GM23338 (cell line): ENCODE data around the gene C2CD5. TPM values are rescaled to one million over a fixed set of nuclear protein-coding genes. Genes with fewer than 3 reads are reported as not detected.

ENCODE experiments used
- ATAC-seq: fragments of 200-7000 bp; cut with Tn5 transposase; 3 replicates; pipeline ENCODE4 v1.9.1; 2020
- DNase-seq: peaks from one replicate; pipeline ENCODE4 v3.0.0-alpha.2; 2015; ENCODE audit warnings: low spot score
- H2AFZ ChIP-seq: fragments of 200-600 bp; sonication (generic); 2 replicates; pipeline ENCODE4 v1.8.0; 2016; ENCODE audit warnings: antibody characterized with exemption, mild to moderate bottlenecking, moderate library complexity
- H3F3A ChIP-seq: fragments of 200-600 bp; sonication (generic); replicated peaks from 2 replicates; pipeline ENCODE4 v1.8.0; 2017; ENCODE audit warnings: antibody characterized with exemption, mixed run types, low read depth
- H3K27ac ChIP-seq: fragments of 200-600 bp; sonication (generic); 2 replicates; pipeline ENCODE4 v1.6.1; 2016; ENCODE audit warnings: low read depth
- H3K27me3 ChIP-seq: fragments of 200-600 bp; sonication (generic); 2 replicates; pipeline ENCODE4 v1.8.0; 2016; ENCODE audit warnings: mild to moderate bottlenecking, mixed run types, moderate library complexity; ENCODE audit not compliant: insufficient read depth
- H3K36me3 ChIP-seq: fragments of 200-600 bp; sonication (generic); 2 replicates; pipeline ENCODE4 v1.8.0; 2016; ENCODE audit warnings: mild to moderate bottlenecking; ENCODE audit not compliant: insufficient read depth
- H3K4me1 ChIP-seq: fragments of 200-600 bp; sonication (generic); 2 replicates; pipeline ENCODE4 v1.8.0; 2016; ENCODE audit warnings: mild to moderate bottlenecking, moderate library complexity; ENCODE audit not compliant: insufficient read depth
- H3K4me2 ChIP-seq: fragments of 200-600 bp; sonication (generic); 2 replicates; pipeline ENCODE4 v1.7.1; 2017; ENCODE audit warnings: mixed run types
- H3K4me3 ChIP-seq: fragments of 200-600 bp; sonication (generic); 2 replicates; pipeline ENCODE4 v1.6.1; 2016; ENCODE audit warnings: mixed run types
- H3K79me2 ChIP-seq: fragments of 200-600 bp; sonication (generic); replicated peaks from 2 replicates; pipeline ENCODE4 v1.8.0; 2017; ENCODE audit warnings: mild to moderate bottlenecking; ENCODE audit not compliant: insufficient read depth
- H3K9me2 ChIP-seq: fragments of 200-600 bp; sonication (generic); 2 replicates; pipeline ENCODE4 v1.8.0; 2017; ENCODE audit not compliant: insufficient read depth
- H4K20me1 ChIP-seq: fragments of 200-600 bp; sonication (generic); replicated peaks from 2 replicates; pipeline ENCODE4 v1.8.0; 2017; ENCODE audit warnings: mild to moderate bottlenecking; ENCODE audit not compliant: insufficient read depth
- H3K27ac Mint-ChIP-seq: 2 replicates; pipeline ENCODE4 v1.8.0; 2020; ENCODE audit warnings: inconsistent platforms, mild to moderate bottlenecking, moderate library complexity, mixed read lengths
- H3K27me3 Mint-ChIP-seq: 3 replicates; pipeline ENCODE4 v1.8.0; 2022; ENCODE audit warnings: low read depth, mild to moderate bottlenecking, moderate library complexity, mixed read lengths, inconsistent platforms; ENCODE audit not compliant: insufficient read depth, poor library complexity
- H3K36me3 Mint-ChIP-seq: 3 replicates; pipeline ENCODE4 v1.8.0; 2021; ENCODE audit warnings: low read depth, mild to moderate bottlenecking, inconsistent platforms, moderate library complexity, mixed read lengths
- H3K4me1 Mint-ChIP-seq: 3 replicates; pipeline ENCODE4 v1.8.0; 2020; ENCODE audit warnings: mild to moderate bottlenecking, inconsistent platforms, mixed read lengths
- H3K4me3 Mint-ChIP-seq: 3 replicates; pipeline ENCODE4 v1.8.0; 2021; ENCODE audit warnings: moderate library complexity, mild to moderate bottlenecking, inconsistent platforms, mixed read lengths
- H3K9me3 Mint-ChIP-seq: 3 replicates; pipeline ENCODE4 v1.8.0; 2020; ENCODE audit warnings: moderate library complexity, mild to moderate bottlenecking, inconsistent platforms, mixed read lengths
- CREB1 ChIP-seq: fragments of 250-450 bp; sonication (Bioruptor Pico); IDR thresholded peaks from 2 replicates; pipeline ENCODE4 v1.5.0; 2020; ENCODE audit warnings: low read depth, mild to moderate bottlenecking, moderate library complexity
- EZH2 ChIP-seq: fragments of 200-600 bp; sonication (generic); IDR thresholded peaks from one replicate; pipeline ENCODE4 v1.8.0; 2017; ENCODE audit warnings: antibody characterized with exemption, mild to moderate bottlenecking, low read depth; ENCODE audit not compliant: unreplicated experiment
- EZH2phosphoT487 ChIP-seq: fragments of 200-600 bp; sonication (generic); IDR thresholded peaks from one replicate; pipeline ENCODE4 v1.8.1; 2018; ENCODE audit warnings: antibody characterized with exemption; ENCODE audit not compliant: unreplicated experiment
- JUNB ChIP-seq: IDR thresholded peaks from one replicate; pipeline ENCODE4 v1.6.1; 2016; ENCODE audit warnings: antibody characterized with exemption; ENCODE audit not compliant: unreplicated experiment
- POLR2AphosphoS5 ChIP-seq: IDR thresholded peaks from 2 replicates; pipeline ENCODE4 v1.6.1; 2016; ENCODE audit warnings: antibody characterized with exemption, low read depth
- STAT1 ChIP-seq: IDR thresholded peaks from one replicate; pipeline ENCODE4 v1.6.1; 2016; ENCODE audit warnings: antibody characterized with exemption; ENCODE audit not compliant: unreplicated experiment
- ZNF114 ChIP-seq: fragments of 250-450 bp; sonication (Bioruptor Pico); IDR thresholded peaks from 2 replicates; pipeline ENCODE4 v1.5.0; 2020; ENCODE audit warnings: mild to moderate bottlenecking, moderate library complexity
- ZNF331 ChIP-seq: fragments of 250-450 bp; sonication (Bioruptor Pico); IDR thresholded peaks from 2 replicates; pipeline ENCODE4 v1.5.0; 2020; ENCODE audit warnings: low read depth, mild to moderate bottlenecking, moderate library complexity
- polyA plus RNA-seq: library from polyadenylated mRNA; unstranded; fragments of >200 nt; fragmentation: Nextera tagmentation; extraction: Ambion mirVana; gene quantifications from 2 replicates; pipeline ENCODE4 v1.2.1, GENCODE V29; 2016
- total RNA-seq: library from RNA; depleted of rRNA; stranded (reverse); fragments of >200 nt; shearing (Covaris generic); gene quantifications from 2 replicates; pipeline ENCODE4 v1.2.3, GENCODE V29; 2014
- TF ChIP-seq, protein P1 (sequence below): IDR thresholded peaks from one replicate; pipeline ENCODE4 v1.6.1; 2018; ENCODE audit warnings: antibody characterized with exemption; ENCODE audit not compliant: unreplicated experiment
- TF ChIP-seq, protein P2 (sequence below): IDR thresholded peaks from 2 replicates; pipeline ENCODE4 v1.6.1; 2016; ENCODE audit warnings: antibody characterized with exemption

The C2CD5 gene
- total and polyA plus RNA-seq, 2 experiments from 2014 or later, result 22.0 to 68.6 TPM

DNA sequence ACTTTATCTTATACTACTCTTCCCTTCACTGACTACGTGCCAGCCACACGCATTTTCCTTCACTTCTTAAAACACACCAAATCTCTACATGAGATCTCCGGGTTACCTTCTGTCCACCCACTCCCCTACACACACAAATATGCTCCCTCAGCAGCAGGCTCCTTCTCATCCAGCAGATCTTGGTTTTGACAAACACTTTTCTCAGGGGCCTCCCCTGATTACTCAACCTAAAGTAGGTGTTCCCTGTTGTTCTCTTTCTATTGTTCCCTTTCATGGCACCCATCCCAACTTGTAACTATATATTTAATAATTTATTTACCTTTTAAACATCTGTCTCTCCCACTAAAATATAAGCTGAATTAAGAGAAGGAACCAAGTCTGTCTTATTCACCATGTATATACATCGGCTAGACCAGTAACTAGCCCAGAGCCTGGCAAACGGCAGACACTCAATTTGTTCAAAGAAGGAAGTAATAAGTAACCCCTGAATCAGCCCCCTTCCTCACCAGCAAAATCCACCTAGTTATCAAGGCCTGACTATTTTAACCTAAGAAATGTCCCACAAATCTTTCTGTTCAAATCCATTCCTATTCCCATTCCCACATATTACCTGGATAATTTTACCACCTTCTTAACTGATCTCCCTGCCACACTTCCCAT is 2.7 kb downstream of the C2CD5 start:
- H3K27me3 Mint-ChIP-seq, result peaks cover 4% of the 10 kb centered on the region
- Histone ChIP-seq H3F3A (no peaks in the 10 kb centered on the region; the same call in 1 of the 2 replicates), H3K79me2 (peaks cover 43% of the 10 kb centered on the region), H3K9me2 (no peaks in the 10 kb centered on the region), H2AFZ (no peak overlapping the region), H3K36me3 (no peaks in the 10 kb centered on the region), H3K4me2 (0 out of 2 replicates have a peak overlapping the region, but pooled peaks have one; percentile 12), H3K4me3 (no peak overlapping the region), H4K20me1 (no peaks in the 10 kb centered on the region), H3K4me1 (peaks cover 20% of the 10 kb centered on the region), H3K27me3 (no peaks in the 10 kb centered on the region), H3K27ac (no peak overlapping the region)
- no peak for DNase-seq
- H3K4me1 Mint-ChIP-seq, result peaks cover 41% of the 10 kb centered on the region
- H3K27ac Mint-ChIP-seq, result no peak overlapping the region
- TF ChIP-seq POLR2AphosphoS5, result no peak
- TF ChIP-seq, protein P1, sequence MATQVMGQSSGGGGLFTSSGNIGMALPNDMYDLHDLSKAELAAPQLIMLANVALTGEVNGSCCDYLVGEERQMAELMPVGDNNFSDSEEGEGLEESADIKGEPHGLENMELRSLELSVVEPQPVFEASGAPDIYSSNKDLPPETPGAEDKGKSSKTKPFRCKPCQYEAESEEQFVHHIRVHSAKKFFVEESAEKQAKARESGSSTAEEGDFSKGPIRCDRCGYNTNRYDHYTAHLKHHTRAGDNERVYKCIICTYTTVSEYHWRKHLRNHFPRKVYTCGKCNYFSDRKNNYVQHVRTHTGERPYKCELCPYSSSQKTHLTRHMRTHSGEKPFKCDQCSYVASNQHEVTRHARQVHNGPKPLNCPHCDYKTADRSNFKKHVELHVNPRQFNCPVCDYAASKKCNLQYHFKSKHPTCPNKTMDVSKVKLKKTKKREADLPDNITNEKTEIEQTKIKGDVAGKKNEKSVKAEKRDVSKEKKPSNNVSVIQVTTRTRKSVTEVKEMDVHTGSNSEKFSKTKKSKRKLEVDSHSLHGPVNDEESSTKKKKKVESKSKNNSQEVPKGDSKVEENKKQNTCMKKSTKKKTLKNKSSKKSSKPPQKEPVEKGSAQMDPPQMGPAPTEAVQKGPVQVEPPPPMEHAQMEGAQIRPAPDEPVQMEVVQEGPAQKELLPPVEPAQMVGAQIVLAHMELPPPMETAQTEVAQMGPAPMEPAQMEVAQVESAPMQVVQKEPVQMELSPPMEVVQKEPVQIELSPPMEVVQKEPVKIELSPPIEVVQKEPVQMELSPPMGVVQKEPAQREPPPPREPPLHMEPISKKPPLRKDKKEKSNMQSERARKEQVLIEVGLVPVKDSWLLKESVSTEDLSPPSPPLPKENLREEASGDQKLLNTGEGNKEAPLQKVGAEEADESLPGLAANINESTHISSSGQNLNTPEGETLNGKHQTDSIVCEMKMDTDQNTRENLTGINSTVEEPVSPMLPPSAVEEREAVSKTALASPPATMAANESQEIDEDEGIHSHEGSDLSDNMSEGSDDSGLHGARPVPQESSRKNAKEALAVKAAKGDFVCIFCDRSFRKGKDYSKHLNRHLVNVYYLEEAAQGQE, result no peak
- no peak for TF ChIP-seq ZNF114 (CRISPR knock-in tag)
- peaks cover 6% of the 10 kb centered on the region; the same call in 2 of the 3 replicates for H3K36me3 Mint-ChIP-seq
- no peaks in the 10 kb centered on the region for H3K9me3 Mint-ChIP-seq
- no peak for ATAC-seq
- no peak overlapping the region for H3K4me3 Mint-ChIP-seq

DNA sequence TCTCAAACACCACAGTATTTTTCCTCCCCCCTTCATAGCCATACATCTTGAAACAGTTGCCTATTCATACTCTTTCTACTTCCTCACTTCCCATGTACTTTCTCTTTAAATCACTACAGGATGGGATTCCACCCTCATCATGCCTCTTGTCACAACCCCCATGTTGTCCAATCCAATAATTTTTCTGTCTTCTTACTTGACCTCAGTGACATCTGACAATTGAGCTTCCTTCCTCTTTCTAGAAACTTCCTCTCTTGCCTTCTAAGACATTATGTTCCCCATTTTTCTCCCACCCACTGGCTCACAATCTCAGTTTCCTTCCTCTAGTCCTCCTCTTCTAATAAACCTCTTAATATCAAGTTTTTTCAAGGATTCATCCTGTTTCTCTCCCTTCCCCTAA is 5.3 kb downstream of the C2CD5 start:
- H3K4me1 Mint-ChIP-seq, result peaks cover 47% of the 10 kb centered on the region
- peaks cover 60% of the 10 kb centered on the region for H3K79me2 ChIP-seq
- H3K36me3 ChIP-seq, result 0 out of 2 replicates have a peak, but pooled peaks cover 6% of the 10 kb centered on the region
- H3K27ac Mint-ChIP-seq, result no peak overlapping the region
- no peaks in the 10 kb centered on the region for H3K27me3 ChIP-seq
- H3K4me3 ChIP-seq, result no peak overlapping the region
- no peak overlapping the region for H3K4me2 ChIP-seq
- peaks cover 8% of the 10 kb centered on the region for H3K36me3 Mint-ChIP-seq
- no peak overlapping the region for H3K27ac ChIP-seq
- no peaks in the 10 kb centered on the region for H3K9me3 Mint-ChIP-seq
- DNase-seq, result no peak
- H4K20me1 ChIP-seq, result no peaks in the 10 kb centered on the region
- peaks cover 34% of the 10 kb centered on the region for H3K4me1 ChIP-seq
- H3K27me3 Mint-ChIP-seq, result no peaks in the 10 kb centered on the region
- H3K4me3 Mint-ChIP-seq, result no peak overlapping the region
- no peak for ATAC-seq
- no peaks in the 10 kb centered on the region for H3K9me2 ChIP-seq
- H2AFZ ChIP-seq, result no peak overlapping the region
- no peaks in the 10 kb centered on the region; the same call in 1 of the 2 replicates for H3F3A ChIP-seq
- TF ChIP-seq, protein P2, sequence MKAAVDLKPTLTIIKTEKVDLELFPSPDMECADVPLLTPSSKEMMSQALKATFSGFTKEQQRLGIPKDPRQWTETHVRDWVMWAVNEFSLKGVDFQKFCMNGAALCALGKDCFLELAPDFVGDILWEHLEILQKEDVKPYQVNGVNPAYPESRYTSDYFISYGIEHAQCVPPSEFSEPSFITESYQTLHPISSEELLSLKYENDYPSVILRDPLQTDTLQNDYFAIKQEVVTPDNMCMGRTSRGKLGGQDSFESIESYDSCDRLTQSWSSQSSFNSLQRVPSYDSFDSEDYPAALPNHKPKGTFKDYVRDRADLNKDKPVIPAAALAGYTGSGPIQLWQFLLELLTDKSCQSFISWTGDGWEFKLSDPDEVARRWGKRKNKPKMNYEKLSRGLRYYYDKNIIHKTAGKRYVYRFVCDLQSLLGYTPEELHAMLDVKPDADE, result no peak
- TF ChIP-seq, protein P1, result no peak
- TF ChIP-seq EZH2phosphoT487, result no peak
- no peak for TF ChIP-seq ZNF331
- no peak for TF ChIP-seq CREB1 (CRISPR knock-in tag)
- TF ChIP-seq EZH2, result no peak
- TF ChIP-seq STAT1, result no peak
- no peak for TF ChIP-seq JUNB
